Loucy (cell line): ENCODE data around the gene GTSE1.
"Not testable (repeated sequence)": the region's sequence is repeated elsewhere in the genome, so short reads cannot be mapped to it uniquely, and the experiment has no call there.

Experiments
- H2AFZ ChIP-seq: fragments of 200-600 bp; sonication (generic); 2 replicates; pipeline ENCODE4 v1.6.0; 2016; ENCODE audit warnings: antibody characterized with exemption, mild to moderate bottlenecking, low read length, moderate library complexity
- H3F3A ChIP-seq: fragments of 200-600 bp; 2 replicates; pipeline ENCODE4 v1.6.0; 2016; ENCODE audit warnings: antibody characterized with exemption, low read depth, mild to moderate bottlenecking
- H3K27me3 ChIP-seq: fragments of 200-600 bp; sonication (generic); 2 replicates; pipeline ENCODE4 v1.6.1; 2014; ENCODE audit warnings: low read length, mild to moderate bottlenecking; ENCODE audit not compliant: insufficient read depth, poor library complexity, severe bottlenecking
- H3K36me3 ChIP-seq: fragments of 200-600 bp; sonication (generic); 2 replicates; pipeline ENCODE4 v1.6.1; 2016; ENCODE audit warnings: low read length; ENCODE audit not compliant: insufficient read depth
- H3K4me1 ChIP-seq: fragments of 200-600 bp; sonication (generic); 2 replicates; pipeline ENCODE4 v1.5.1; 2014; ENCODE audit warnings: low read length, mild to moderate bottlenecking; ENCODE audit not compliant: insufficient read depth, poor library complexity, severe bottlenecking
- H3K4me2 ChIP-seq: fragments of 200-600 bp; sonication (generic); 2 replicates; pipeline ENCODE4 v1.6.0; 2014; ENCODE audit warnings: antibody characterized with exemption, low read length, low read depth, mild to moderate bottlenecking; ENCODE audit not compliant: poor library complexity, severe bottlenecking
- H3K4me3 ChIP-seq: fragments of 200-600 bp; sonication (generic); 2 replicates; pipeline ENCODE4 v1.5.1; 2014; ENCODE audit warnings: low read length, mild to moderate bottlenecking, mixed read lengths; ENCODE audit not compliant: poor library complexity, severe bottlenecking
- H3K79me2 ChIP-seq: fragments of 200-600 bp; sonication (generic); 2 replicates; pipeline ENCODE4 v1.6.1; 2014; ENCODE audit warnings: low read length; ENCODE audit not compliant: insufficient read depth
- H3K9ac ChIP-seq: fragments of 200-600 bp; sonication (generic); 2 replicates; pipeline ENCODE4 v1.6.0; 2014; ENCODE audit warnings: mild to moderate bottlenecking, low read depth, low read length, moderate library complexity; ENCODE audit not compliant: poor library complexity, severe bottlenecking
- H3K9me2 ChIP-seq: fragments of 200-600 bp; sonication (generic); replicated peaks from 2 replicates; pipeline ENCODE4 v1.6.1; 2016; ENCODE audit warnings: low read depth, low read length, mixed read lengths
- H3K9me3 ChIP-seq: fragments of 200-600 bp; sonication (generic); 2 replicates; pipeline ENCODE4 v1.6.1; 2014; ENCODE audit warnings: mild to moderate bottlenecking, antibody characterized with exemption, low read length, low read depth; ENCODE audit not compliant: insufficient read depth
- H4K20me1 ChIP-seq: fragments of 200-600 bp; sonication (generic); 2 replicates; pipeline ENCODE4 v1.6.0; 2014; ENCODE audit warnings: antibody characterized with exemption, low read length, mild to moderate bottlenecking; ENCODE audit not compliant: insufficient read depth, poor library complexity, severe bottlenecking
- EZH2phosphoT487 ChIP-seq: fragments of 200-600 bp; IDR thresholded peaks from 2 replicates; pipeline ENCODE4 v1.6.1; 2018; ENCODE audit warnings: antibody characterized with exemption, mild to moderate bottlenecking, moderate library complexity, borderline replicate concordance
- TF ChIP-seq, protein P1 (sequence below): fragments of 200-600 bp; sonication (generic); conservative IDR thresholded peaks from 2 replicates; pipeline ENCODE4 v1.5.1; 2014; ENCODE audit warnings: mild to moderate bottlenecking, antibody characterized with exemption, low read length

Gene GTSE1

DNA sequence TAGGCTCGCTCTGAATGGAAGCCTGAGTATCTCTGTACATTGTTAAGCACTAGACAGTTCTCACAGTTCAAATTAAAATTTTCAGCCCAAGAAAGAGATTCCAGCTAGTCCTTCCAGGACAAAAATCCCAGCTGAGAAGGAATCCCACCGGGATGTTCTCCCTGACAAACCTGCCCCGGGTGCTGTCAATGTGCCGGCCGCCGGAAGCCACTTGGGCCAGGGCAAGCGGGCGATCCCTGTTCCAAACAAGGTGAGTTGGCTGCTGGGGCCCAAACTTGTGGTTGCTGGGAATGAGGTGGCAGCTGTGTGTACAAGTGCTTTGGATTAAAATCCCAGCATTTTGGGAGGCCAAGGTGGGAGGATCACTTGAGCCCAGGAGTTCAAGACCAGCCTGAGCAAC, 15.4 kb downstream of the GTSE1 start:
- Histone ChIP-seq H3K79me2 (peaks cover 70% of the 10 kb centered on the region), H3K4me1 (peaks cover 6% of the 10 kb centered on the region), H3F3A (0 out of 2 replicates have a peak, but pooled peaks cover 2% of the 10 kb centered on the region), H3K9ac (no peak overlapping the region), H2AFZ (no peak overlapping the region), H4K20me1 (peaks cover 11% of the 10 kb centered on the region), H3K4me3 (no peak overlapping the region), H3K27me3 (no peaks in the 10 kb centered on the region), H3K9me3 (no peaks in the 10 kb centered on the region), H3K4me2 (no peak overlapping the region), H3K9me2 (no peaks in the 10 kb centered on the region), H3K36me3 (peaks cover 76% of the 10 kb centered on the region; the same call in 1 of the 2 replicates)
- TF ChIP-seq EZH2phosphoT487 = no peak
- TF ChIP-seq, protein P1, sequence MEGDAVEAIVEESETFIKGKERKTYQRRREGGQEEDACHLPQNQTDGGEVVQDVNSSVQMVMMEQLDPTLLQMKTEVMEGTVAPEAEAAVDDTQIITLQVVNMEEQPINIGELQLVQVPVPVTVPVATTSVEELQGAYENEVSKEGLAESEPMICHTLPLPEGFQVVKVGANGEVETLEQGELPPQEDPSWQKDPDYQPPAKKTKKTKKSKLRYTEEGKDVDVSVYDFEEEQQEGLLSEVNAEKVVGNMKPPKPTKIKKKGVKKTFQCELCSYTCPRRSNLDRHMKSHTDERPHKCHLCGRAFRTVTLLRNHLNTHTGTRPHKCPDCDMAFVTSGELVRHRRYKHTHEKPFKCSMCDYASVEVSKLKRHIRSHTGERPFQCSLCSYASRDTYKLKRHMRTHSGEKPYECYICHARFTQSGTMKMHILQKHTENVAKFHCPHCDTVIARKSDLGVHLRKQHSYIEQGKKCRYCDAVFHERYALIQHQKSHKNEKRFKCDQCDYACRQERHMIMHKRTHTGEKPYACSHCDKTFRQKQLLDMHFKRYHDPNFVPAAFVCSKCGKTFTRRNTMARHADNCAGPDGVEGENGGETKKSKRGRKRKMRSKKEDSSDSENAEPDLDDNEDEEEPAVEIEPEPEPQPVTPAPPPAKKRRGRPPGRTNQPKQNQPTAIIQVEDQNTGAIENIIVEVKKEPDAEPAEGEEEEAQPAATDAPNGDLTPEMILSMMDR = no peak

DNA sequence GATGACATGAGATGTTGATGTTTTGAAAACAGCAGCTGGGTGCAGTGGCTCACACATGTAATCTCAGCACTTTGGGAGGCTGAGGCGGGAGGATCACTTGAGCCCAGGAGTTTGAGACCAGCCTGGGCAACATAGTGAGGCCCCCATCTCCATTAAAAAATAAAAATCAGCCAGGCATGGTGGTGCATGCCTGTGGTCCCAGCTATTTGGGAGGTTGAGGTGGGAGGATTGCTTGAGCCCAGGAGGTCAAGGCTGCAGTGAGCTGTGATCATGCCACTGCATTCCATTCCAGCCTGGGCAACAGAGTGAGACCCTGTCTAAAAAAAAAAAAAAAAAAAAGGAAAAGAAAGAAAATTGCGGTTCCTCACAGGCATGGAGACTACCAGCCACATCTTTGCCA, 16.2 kb downstream of the GTSE1 start:
- not testable (repeated sequence) for H3K9me3 ChIP-seq, H2AFZ ChIP-seq, H3K9me2 ChIP-seq, H3K4me2 ChIP-seq, H3F3A ChIP-seq, H3K4me3 ChIP-seq, H3K4me1 ChIP-seq, H3K9ac ChIP-seq, H4K20me1 ChIP-seq, H3K27me3 ChIP-seq
- Histone ChIP-seq H3K79me2 (peaks cover 70% of the 10 kb centered on the region), H3K36me3 (peaks cover 84% of the 10 kb centered on the region; the same call in 1 of the 2 replicates)

DNA sequence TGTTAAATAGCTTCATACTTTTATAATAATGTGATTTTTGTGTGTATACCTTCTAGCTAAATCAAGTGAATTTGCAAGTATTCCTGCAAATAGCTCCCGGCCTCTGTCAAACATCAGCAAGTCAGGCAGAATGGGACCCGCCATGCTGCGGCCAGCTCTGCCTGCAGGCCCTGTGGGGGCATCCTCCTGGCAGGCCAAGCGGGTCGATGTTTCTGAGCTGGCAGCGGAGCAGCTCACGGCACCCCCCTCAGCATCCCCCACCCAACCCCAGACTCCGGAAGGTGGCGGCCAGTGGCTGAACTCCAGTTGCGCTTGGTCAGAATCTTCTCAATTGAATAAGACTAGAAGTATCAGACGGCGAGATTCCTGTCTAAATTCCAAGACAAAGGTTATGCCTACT, 19.3 kb downstream of the GTSE1 start:
- no peak overlapping the region for H3K9ac ChIP-seq
- H3F3A ChIP-seq = 0 out of 2 replicates have a peak, but pooled peaks cover 2% of the 10 kb centered on the region
- no peak overlapping the region for H2AFZ ChIP-seq
- H3K9me2 ChIP-seq = no peaks in the 10 kb centered on the region
- peaks cover 84% of the 10 kb centered on the region for H3K36me3 ChIP-seq
- no peaks in the 10 kb centered on the region for H3K4me1 ChIP-seq
- H3K79me2 ChIP-seq = peaks cover 69% of the 10 kb centered on the region
- no peaks in the 10 kb centered on the region for H3K9me3 ChIP-seq
- no peak for TF ChIP-seq EZH2phosphoT487
- TF ChIP-seq, protein P1 = no peak
- H3K4me2 ChIP-seq = no peak overlapping the region
- H3K27me3 ChIP-seq = no peaks in the 10 kb centered on the region
- H3K4me3 ChIP-seq = no peak overlapping the region
- H4K20me1 ChIP-seq = peaks cover 27% of the 10 kb centered on the region

DNA sequence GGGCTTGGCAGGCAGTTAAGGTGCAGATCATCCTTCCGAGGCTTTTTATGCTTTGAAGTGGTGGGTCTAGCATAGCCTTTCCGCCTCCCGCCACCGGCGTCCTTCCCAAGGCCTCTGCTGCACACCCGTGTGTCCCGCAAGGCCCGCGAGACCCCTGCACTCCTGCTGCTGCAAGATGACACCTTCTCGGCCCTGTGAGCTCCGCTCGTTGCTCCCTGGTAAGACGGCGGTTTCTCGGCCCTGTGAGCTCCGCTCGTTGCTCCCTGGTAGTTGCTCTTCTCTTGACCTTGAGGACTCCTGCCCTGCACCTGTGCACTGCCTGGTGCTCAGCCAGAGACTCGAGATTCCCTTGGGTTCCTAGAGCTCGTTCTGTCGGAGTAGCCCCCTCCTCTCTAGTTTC, 21.0 kb downstream of the GTSE1 start:
- Histone ChIP-seq H3F3A (0 out of 2 replicates have a peak, but pooled peaks cover 2% of the 10 kb centered on the region), H3K27me3 (no peaks in the 10 kb centered on the region), H4K20me1 (peaks cover 25% of the 10 kb centered on the region), H2AFZ (no peak overlapping the region), H3K9me3 (no peaks in the 10 kb centered on the region), H3K36me3 (peaks cover 85% of the 10 kb centered on the region), H3K9me2 (no peaks in the 10 kb centered on the region), H3K4me1 (no peaks in the 10 kb centered on the region), H3K4me3 (no peak overlapping the region), H3K9ac (no peak overlapping the region), H3K79me2 (peaks cover 69% of the 10 kb centered on the region), H3K4me2 (no peak overlapping the region)
- TF ChIP-seq, protein P1 = no peak
- no peak for TF ChIP-seq EZH2phosphoT487
